AG10803 (cell line): ENCODE measurements around the gene PCDHB11.
"Not testable (repeated sequence)": the region's sequence is repeated elsewhere in the genome, so short reads cannot be mapped to it uniquely, and the experiment has no call there.

Source experiments
- DNase-seq: peaks from one replicate; pipeline ENCODE4 v3.0.0; 2010; ENCODE audit warnings: low read depth
- H3K4me3 ChIP-seq: 2 replicates; pipeline ENCODE4 v1.5.1; 2011; ENCODE audit warnings: mild to moderate bottlenecking, low read length, control low read depth
- CTCF ChIP-seq: conservative IDR thresholded peaks from 2 replicates; pipeline ENCODE4 v1.5.1; 2011; ENCODE audit warnings: mild to moderate bottlenecking, low read length, control low read depth, inconsistent platforms

The PCDHB11 gene

GRCh38 chr5:141186897-141187512 is 12.4 kb upstream of the PCDHB11 start, which contains the start of gene PCDHB9:
Gene PCDHB9 (plus strand): TSS chr5:141187161. CDS start chr5:141187319, 158 bp downstream.
- DNase-seq, result peak; percentile 25
- peak within 1 kb of the TSS; percentile 49 for H3K4me3 ChIP-seq
- TF ChIP-seq CTCF, result peak; percentile 56

DNA sequence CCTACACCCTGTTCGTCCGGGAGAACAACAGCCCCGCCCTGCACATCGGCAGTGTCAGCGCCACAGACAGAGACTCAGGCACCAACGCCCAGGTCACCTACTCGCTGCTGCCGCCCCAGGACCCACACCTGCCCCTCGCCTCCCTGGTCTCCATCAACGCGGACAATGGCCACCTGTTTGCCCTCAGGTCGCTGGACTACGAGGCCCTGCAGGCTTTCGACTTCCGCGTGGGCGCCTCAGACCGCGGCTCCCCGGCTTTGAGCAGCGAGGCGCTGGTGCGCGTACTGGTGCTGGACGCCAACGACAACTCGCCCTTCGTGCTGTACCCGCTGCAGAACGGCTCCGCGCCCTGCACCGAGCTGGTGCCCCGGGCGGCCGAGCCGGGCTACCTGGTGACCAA is 10.7 kb upstream of the PCDHB11 start:
- DNase-seq, H3K4me3 ChIP-seq: not testable (repeated sequence)

GRCh38 chr5:141189131-141189530 is 10.3 kb upstream of the PCDHB11 start:
- not testable (repeated sequence) for DNase-seq

GRCh38 chr5:141192110-141192725 is 7.2 kb upstream of the PCDHB11 start, which contains the start of gene PCDHB10:
Gene PCDHB10 (plus strand): TSS chr5:141192353. CDS start chr5:141192553, 200 bp downstream.
- peak; percentile 46 for TF ChIP-seq CTCF
- peak; percentile 8 for DNase-seq
- no peak within 1 kb of the TSS; the same call in 1 of the 2 replicates for H3K4me3 ChIP-seq

More at GRCh38 chr5:141189131-141189530, 10.3 kb upstream of the PCDHB11 start:
- not testable (repeated sequence) for H3K4me3 ChIP-seq

DNA sequence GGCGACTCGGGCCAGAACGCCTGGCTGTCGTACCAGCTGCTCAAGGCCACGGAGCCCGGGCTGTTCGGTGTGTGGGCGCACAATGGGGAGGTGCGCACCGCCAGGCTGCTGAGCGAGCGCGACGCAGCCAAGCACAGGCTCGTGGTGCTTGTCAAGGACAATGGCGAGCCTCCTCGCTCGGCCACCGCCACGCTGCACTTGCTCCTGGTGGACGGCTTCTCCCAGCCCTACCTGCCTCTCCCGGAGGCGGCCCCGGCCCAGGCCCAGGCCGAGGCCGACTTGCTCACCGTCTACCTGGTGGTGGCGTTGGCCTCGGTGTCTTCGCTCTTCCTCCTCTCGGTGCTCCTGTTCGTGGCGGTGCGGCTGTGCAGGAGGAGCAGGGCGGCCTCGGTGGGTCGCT is 5.1 kb upstream of the PCDHB11 start:
- not testable (repeated sequence) for DNase-seq, H3K4me3 ChIP-seq

DNA sequence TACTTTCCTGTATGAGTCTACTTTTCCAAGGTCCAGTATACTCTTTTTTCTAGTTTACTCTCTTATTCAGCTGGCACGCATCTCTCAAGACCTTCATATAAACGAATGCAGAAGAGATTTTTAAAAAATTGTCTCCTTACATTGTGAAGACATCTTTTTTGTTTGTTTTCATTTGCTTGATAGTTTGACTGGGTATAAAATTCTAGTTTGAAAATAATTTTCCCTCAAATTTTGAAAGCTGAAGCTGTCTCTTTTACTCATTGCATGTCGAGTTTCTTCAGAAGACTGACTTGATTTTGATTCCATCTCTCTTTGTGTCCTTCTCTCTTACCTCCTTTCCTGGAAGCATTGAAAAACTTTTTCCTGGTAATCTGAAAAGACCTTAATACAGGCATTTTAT is 3.1 kb upstream of the PCDHB11 start:
- no peak for DNase-seq
- no peak for TF ChIP-seq CTCF
- no peak overlapping the region for H3K4me3 ChIP-seq

GRCh38 chr5:141201126-141201525 is 1.7 kb downstream of the PCDHB11 start:
- DNase-seq, H3K4me3 ChIP-seq: not testable (repeated sequence)

GRCh38 chr5:141201646-141202045 is 2.2 kb downstream of the PCDHB11 start:
- not testable (repeated sequence) for H3K4me3 ChIP-seq, DNase-seq

DNA sequence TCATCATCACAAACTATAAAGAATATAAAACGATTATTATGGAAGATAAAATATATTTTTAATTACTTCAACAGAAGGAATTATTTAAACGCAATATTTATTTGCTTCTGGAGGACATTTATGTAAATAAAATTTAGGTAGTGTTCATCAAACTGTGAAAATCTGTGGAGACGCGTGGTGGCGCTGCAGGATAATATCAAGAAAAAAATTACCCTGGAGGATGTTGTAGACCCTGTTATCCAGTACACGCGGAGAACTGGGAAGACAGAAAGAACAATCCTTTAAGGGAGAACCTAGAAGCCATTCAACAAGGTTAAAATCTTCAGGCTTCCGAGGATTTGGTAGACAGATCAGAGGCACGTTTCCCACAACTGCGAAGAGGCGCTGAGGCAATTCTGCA is 9.1 kb downstream of the PCDHB11 start, which contains the start of gene PCDHB12:
Gene PCDHB12, plus strand, starts transcription at position 242 of the 400 bp plus-strand sequence. CDS start 189 bp downstream, outside the sequence.
- no peak for DNase-seq
- H3K4me3 ChIP-seq, result no peak within 1 kb of the TSS
- 0 out of 2 replicates have a peak, but pooled peaks have one; percentile 9 for TF ChIP-seq CTCF

DNA sequence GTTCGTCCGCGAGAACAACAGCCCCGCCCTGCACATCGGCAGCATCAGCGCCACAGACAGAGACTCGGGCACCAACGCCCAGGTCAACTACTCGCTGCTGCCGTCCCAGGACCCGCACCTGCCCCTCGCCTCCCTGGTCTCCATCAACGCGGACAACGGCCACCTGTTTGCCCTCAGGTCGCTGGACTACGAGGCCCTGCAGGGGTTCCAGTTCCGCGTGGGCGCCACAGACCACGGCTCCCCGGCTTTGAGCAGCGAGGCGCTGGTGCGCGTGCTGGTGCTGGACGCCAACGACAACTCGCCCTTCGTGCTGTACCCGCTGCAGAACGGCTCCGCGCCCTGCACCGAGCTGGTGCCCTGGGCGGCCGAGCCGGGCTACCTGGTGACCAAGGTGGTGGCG is 10.9 kb downstream of the PCDHB11 start:
- DNase-seq, H3K4me3 ChIP-seq: not testable (repeated sequence)

GRCh38 chr5:141210849-141211248 is 11.4 kb downstream of the PCDHB11 start:
- H3K4me3 ChIP-seq, DNase-seq: not testable (repeated sequence)
